Cardiac muscle cell (in vitro differentiated cells and primary cell): ENCODE data around the gene SIGLEC12. TPM values are rescaled to one million over a fixed set of nuclear protein-coding genes. Genes with fewer than 3 reads are reported as not detected.
"Not testable (repeated sequence)": the region's sequence is repeated elsewhere in the genome, so short reads cannot be mapped to it uniquely, and the experiment has no call there.

Experiments used
- DNase-seq, 2 donors: peaks; one replicate each; pipeline versions ENCODE4 v3.0.0 to v3.0.0-alpha.2; 2010 to 2017; ENCODE audit warnings: low read depth in 1 of 2, low spot score in 1 of 2
- H3K27ac ChIP-seq: fragments of 200-600 bp; sonication (generic); 2 replicates; pipeline ENCODE4 v1.5.1; 2016
- H3K27me3 ChIP-seq: fragments of 200-600 bp; sonication (generic); 2 replicates; pipeline ENCODE4 v1.6.0; 2016; ENCODE audit warnings: control low read depth
- H3K36me3 ChIP-seq: fragments of 200-600 bp; sonication (generic); 2 replicates; pipeline ENCODE4 v1.5.1; 2016; ENCODE audit warnings: control low read depth
- H3K4me1 ChIP-seq: fragments of 200-600 bp; sonication (generic); 2 replicates; pipeline ENCODE4 v1.8.1; 2017; ENCODE audit warnings: low read depth, mild to moderate bottlenecking, mixed run types
- H3K4me3 ChIP-seq: fragments of 200-600 bp; sonication (generic); 2 replicates; pipeline ENCODE4 v1.5.1; 2016; ENCODE audit warnings: mild to moderate bottlenecking
- H3K9me3 ChIP-seq: fragments of 200-600 bp; sonication (generic); 2 replicates; pipeline ENCODE4 v1.5.1; 2017; ENCODE audit warnings: low read depth, mild to moderate bottlenecking, control low read depth
- polyA plus RNA-seq: library from polyadenylated mRNA; unstranded; fragments of >200 nt; fragmentation: Nextera tagmentation; extraction: Ambion mirVana; gene quantifications from 2 replicates; pipeline ENCODE4 v1.2.1, GENCODE V29; 2016
- total RNA-seq: library from RNA; depleted of rRNA; stranded (reverse); fragments of >200 nt; gene quantifications from 2 replicates; pipeline ENCODE4 v1.2.3, GENCODE V29; 2016
- TF ChIP-seq, protein P1 (sequence below): IDR thresholded peaks from 2 replicates; pipeline ENCODE4 v1.5.1; 2012; ENCODE audit warnings: low read depth, mild to moderate bottlenecking, low read length

SIGLEC12 gene
- total and polyA plus RNA-seq, 2 experiments from 2014 or later: not detected

GRCh38 chr19:51450730-51451307, 50.8 kb downstream of the SIGLEC12 start:
- H3K27ac ChIP-seq: no peak overlapping the region
- H3K36me3 ChIP-seq: no peaks in the 10 kb centered on the region
- no peak for DNase-seq
- TF ChIP-seq, protein P1, sequence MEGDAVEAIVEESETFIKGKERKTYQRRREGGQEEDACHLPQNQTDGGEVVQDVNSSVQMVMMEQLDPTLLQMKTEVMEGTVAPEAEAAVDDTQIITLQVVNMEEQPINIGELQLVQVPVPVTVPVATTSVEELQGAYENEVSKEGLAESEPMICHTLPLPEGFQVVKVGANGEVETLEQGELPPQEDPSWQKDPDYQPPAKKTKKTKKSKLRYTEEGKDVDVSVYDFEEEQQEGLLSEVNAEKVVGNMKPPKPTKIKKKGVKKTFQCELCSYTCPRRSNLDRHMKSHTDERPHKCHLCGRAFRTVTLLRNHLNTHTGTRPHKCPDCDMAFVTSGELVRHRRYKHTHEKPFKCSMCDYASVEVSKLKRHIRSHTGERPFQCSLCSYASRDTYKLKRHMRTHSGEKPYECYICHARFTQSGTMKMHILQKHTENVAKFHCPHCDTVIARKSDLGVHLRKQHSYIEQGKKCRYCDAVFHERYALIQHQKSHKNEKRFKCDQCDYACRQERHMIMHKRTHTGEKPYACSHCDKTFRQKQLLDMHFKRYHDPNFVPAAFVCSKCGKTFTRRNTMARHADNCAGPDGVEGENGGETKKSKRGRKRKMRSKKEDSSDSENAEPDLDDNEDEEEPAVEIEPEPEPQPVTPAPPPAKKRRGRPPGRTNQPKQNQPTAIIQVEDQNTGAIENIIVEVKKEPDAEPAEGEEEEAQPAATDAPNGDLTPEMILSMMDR: no peak
- no peaks in the 10 kb centered on the region for H3K27me3 ChIP-seq
- H3K9me3 ChIP-seq: no peaks in the 10 kb centered on the region
- H3K4me1 ChIP-seq: no peaks in the 10 kb centered on the region
- H3K4me3 ChIP-seq: no peak overlapping the region

GRCh38 chr19:51448411-51449016, 53.1 kb downstream of the SIGLEC12 start:
- H3K4me1 ChIP-seq: no peaks in the 10 kb centered on the region
- H3K36me3 ChIP-seq: no peaks in the 10 kb centered on the region
- no peak overlapping the region for H3K27ac ChIP-seq
- no peak for DNase-seq
- TF ChIP-seq, protein P1: no peak
- H3K9me3 ChIP-seq: no peaks in the 10 kb centered on the region
- no peak overlapping the region for H3K4me3 ChIP-seq
- no peaks in the 10 kb centered on the region for H3K27me3 ChIP-seq

GRCh38 chr19:51448011-51448410, 53.6 kb downstream of the SIGLEC12 start:
- Histone ChIP-seq H3K27ac (no peak overlapping the region), H3K36me3 (no peaks in the 10 kb centered on the region), H3K27me3 (no peaks in the 10 kb centered on the region), H3K4me3 (no peak overlapping the region), H3K9me3 (no peaks in the 10 kb centered on the region), H3K4me1 (no peaks in the 10 kb centered on the region)
- DNase-seq: no peak
- TF ChIP-seq, protein P1: no peak

- not testable (repeated sequence) for H3K36me3 ChIP-seq, DNase-seq, H3K4me1 ChIP-seq, H3K9me3 ChIP-seq, H3K27me3 ChIP-seq, H3K4me3 ChIP-seq, H3K27ac ChIP-seq
These were observed 54.1 kb downstream of the SIGLEC12 start for GRCh38 chr19:51447510-51447909.

- no peak overlapping the region for H3K27ac ChIP-seq
- H3K27me3 ChIP-seq: no peaks in the 10 kb centered on the region
- TF ChIP-seq, protein P1: no peak
- DNase-seq: no peak
- no peaks in the 10 kb centered on the region for H3K36me3 ChIP-seq
- no peaks in the 10 kb centered on the region for H3K9me3 ChIP-seq
- no peaks in the 10 kb centered on the region for H3K4me1 ChIP-seq
- no peak overlapping the region for H3K4me3 ChIP-seq
These were observed 59.9 kb downstream of the SIGLEC12 start for GRCh38 chr19:51441410-51442390.

Other genes with a start within 250 kb of the SIGLEC12 start
- 9.7 and 12.6 TPM in 2 replicates for gene IGLON5, start 190.2 kb downstream of the SIGLEC12 start, total RNA-seq
- 1.5 and 3.3 TPM in 2 replicates for gene IGLON5, start 190.2 kb downstream of the SIGLEC12 start, polyA plus RNA-seq
- gene VSIG10L, start 159.7 kb downstream of the SIGLEC12 start, total RNA-seq: 5.0 and 6.5 TPM in 2 replicates
- 8.1 and 9.1 TPM in 2 replicates for gene VSIG10L, start 159.7 kb downstream of the SIGLEC12 start, polyA plus RNA-seq
- 203 and 276 TPM in 2 replicates for gene ETFB, start 135.4 kb downstream of the SIGLEC12 start, total RNA-seq
- gene ETFB, start 135.4 kb downstream of the SIGLEC12 start, polyA plus RNA-seq: 343 and 433 TPM in 2 replicates
- gene CLDND2, start 132.8 kb downstream of the SIGLEC12 start, total RNA-seq: 0.45 TPM in 1 of 2 replicates, not detected in the other
- 16.5 and 22.3 TPM in 2 replicates for gene CLDND2, start 132.8 kb downstream of the SIGLEC12 start, polyA plus RNA-seq
- not detected in 2 replicates for gene NKG7, start 129.1 kb downstream of the SIGLEC12 start, total RNA-seq
- 0.25 and 0.57 TPM in 2 replicates for gene NKG7, start 129.1 kb downstream of the SIGLEC12 start, polyA plus RNA-seq
- not detected in 2 replicates for gene LIM2, start 113.8 kb downstream of the SIGLEC12 start, total RNA-seq
- gene LIM2, start 113.8 kb downstream of the SIGLEC12 start, polyA plus RNA-seq: not detected in 2 replicates
- gene C19orf84, start 111.2 kb downstream of the SIGLEC12 start, total RNA-seq: not detected in 2 replicates
- gene C19orf84, start 111.2 kb downstream of the SIGLEC12 start, polyA plus RNA-seq: not detected in 2 replicates
- not detected in 2 replicates for gene SIGLEC10, start 84.2 kb downstream of the SIGLEC12 start, total RNA-seq
- gene SIGLEC10, start 84.2 kb downstream of the SIGLEC12 start, polyA plus RNA-seq: 0.22 and 0.55 TPM in 2 replicates
- gene SIGLEC8, start 43.3 kb downstream of the SIGLEC12 start, total RNA-seq: not detected in 2 replicates
- gene SIGLEC8, start 43.3 kb downstream of the SIGLEC12 start, polyA plus RNA-seq: not detected in 2 replicates
- gene CEACAM18, start 23.3 kb downstream of the SIGLEC12 start, total RNA-seq: not detected in 2 replicates
- gene CEACAM18, start 23.3 kb downstream of the SIGLEC12 start, polyA plus RNA-seq: not detected in 2 replicates
- gene SIGLEC6, start 29.9 kb upstream of the SIGLEC12 start, total RNA-seq: not detected in 2 replicates
- gene SIGLEC6, start 29.9 kb upstream of the SIGLEC12 start, polyA plus RNA-seq: not detected in 2 replicates
- gene ZNF175, start 69.5 kb upstream of the SIGLEC12 start, total RNA-seq: 4.4 and 7.0 TPM in 2 replicates
- 2.3 and 3.6 TPM in 2 replicates for gene ZNF175, start 69.5 kb upstream of the SIGLEC12 start, polyA plus RNA-seq
- not detected in 2 replicates for gene SIGLEC5, start 128.6 kb upstream of the SIGLEC12 start, total RNA-seq
- not detected in 2 replicates for gene SIGLEC5, start 128.6 kb upstream of the SIGLEC12 start, polyA plus RNA-seq
- gene SIGLEC14, start 145.0 kb upstream of the SIGLEC12 start, total RNA-seq: not detected in 2 replicates
- gene SIGLEC14, start 145.0 kb upstream of the SIGLEC12 start, polyA plus RNA-seq: not detected in 2 replicates
- 13.8 and 23.4 TPM in 2 replicates for gene SPACA6, start 191.5 kb upstream of the SIGLEC12 start, total RNA-seq
- gene SPACA6, start 191.5 kb upstream of the SIGLEC12 start, polyA plus RNA-seq: 11.0 and 16.5 TPM in 2 replicates
- gene HAS1, start 222.2 kb upstream of the SIGLEC12 start, total RNA-seq: 0.11 and 0.27 TPM in 2 replicates
- gene HAS1, start 222.2 kb upstream of the SIGLEC12 start, polyA plus RNA-seq: 0.46 and 0.61 TPM in 2 replicates